T1000 (cell line): ENCODE data around the gene AKAP14.
"Not testable (repeated sequence)": the region's sequence is repeated elsewhere in the genome, so short reads cannot be mapped to it uniquely, and the experiment has no call there.

Source experiments
- DNase-seq: peaks from one replicate; lab custom pipeline; 2025; ENCODE audit warnings: mixed read lengths; lab: John Stamatoyannopoulos, UW

Gene AKAP14

GRCh38 chrX:119922391-119922790 lies 26.7 kb downstream of the AKAP14 start:
- not testable (repeated sequence) for DNase-seq

- DNase-seq: no peak
Measured at GRCh38 chrX:119935215-119935874, 39.7 kb downstream of the AKAP14 start.

- DNase-seq: no peak
Measured at GRCh38 chrX:119941336-119941735, 45.6 kb downstream of the AKAP14 start.

- no peak for DNase-seq
Measured at GRCh38 chrX:119942173-119942819, 46.6 kb downstream of the AKAP14 start.

GRCh38 chrX:119942831-119943184 lies 47.1 kb downstream of the AKAP14 start:
- DNase-seq: no peak

- DNase-seq: peak; percentile 52
Measured at GRCh38 chrX:119943185-119943988, 47.7 kb downstream of the AKAP14 start, which contains the start of gene NKAP. Gene NKAP, minus strand, starts transcription at chrX:119943751. Its CDS starts 146 bp downstream, at chrX:119943605.

GRCh38 chrX:119945481-119945880 lies 49.8 kb downstream of the AKAP14 start:
- DNase-seq: no peak

- DNase-seq: no peak
Measured at GRCh38 chrX:119948381-119948780, 52.7 kb downstream of the AKAP14 start.

- DNase-seq: no peak
Measured at GRCh38 chrX:119954374-119954773, 58.7 kb downstream of the AKAP14 start.

- not testable (repeated sequence) for DNase-seq
Measured at GRCh38 chrX:119955807-119956570, 60.3 kb downstream of the AKAP14 start.

GRCh38 chrX:119960625-119961024 lies 64.9 kb downstream of the AKAP14 start:
- no peak for DNase-seq

GRCh38 chrX:119966837-119967236 lies 71.1 kb downstream of the AKAP14 start:
- DNase-seq: not testable (repeated sequence)
